Activated CD8-positive, alpha-beta T cell treated with anti-CD3 and anti-CD28 coated beads for 36 hours (primary cell): Measurements from ENCODE around the gene ADM2. TPM values are rescaled to one million over a fixed set of nuclear protein-coding genes. Genes with fewer than 3 reads are reported as not detected.

Experiments used
- ATAC-seq: fragments of 200-7000 bp; cut with Tn5 transposase; one replicate; pipeline ENCODE4 v1.10.0; 2021; ENCODE audit warnings: mild to moderate bottlenecking, moderate library complexity
- CTCF ChIA-PET: fragments of 350-600 bp; sonication (Branson Sonifier 250); formaldehyde crosslinking; loops from one replicate; lab custom pipeline; 2021; ENCODE audit warnings: antibody characterized with exemption; lab: Charles Lee
- POLR2A ChIA-PET: fragments of 350-600 bp; sonication (Branson Sonifier 250); formaldehyde crosslinking; loops from one replicate; lab custom pipeline; 2021; ENCODE audit warnings: antibody characterized with exemption; lab: Charles Lee
- DNase-seq: peaks from one replicate; pipeline ENCODE4 v3.0.0-alpha.2; 2020
- H3K27ac Mint-ChIP-seq: one replicate; pipeline ENCODE4 v1.8.0; 2021; ENCODE audit warnings: mild to moderate bottlenecking, mixed read lengths
- H3K27me3 Mint-ChIP-seq: one replicate; pipeline ENCODE4 v1.8.0; 2021; ENCODE audit warnings: mixed read lengths
- H3K36me3 Mint-ChIP-seq: one replicate; pipeline ENCODE4 v1.8.0; 2021; ENCODE audit warnings: low read depth, mixed read lengths
- H3K4me1 Mint-ChIP-seq: one replicate; pipeline ENCODE4 v1.8.0; 2021; ENCODE audit warnings: low read depth, mixed read lengths
- H3K4me3 Mint-ChIP-seq: one replicate; pipeline ENCODE4 v1.8.0; 2021; ENCODE audit warnings: mild to moderate bottlenecking, moderate library complexity, mixed read lengths
- H3K9me3 Mint-ChIP-seq: one replicate; pipeline ENCODE4 v1.8.0; 2021; ENCODE audit warnings: mixed read lengths
- intact Hi-C: fragments of 100-400 bp; cut with micrococcal nuclease; formaldehyde crosslinking; loops from one replicate; pipeline ENCODE4 v1.10.0; 2022
- total RNA-seq, 2 experiments: library from RNA; stranded (reverse); gene quantifications; one replicate each; pipeline ENCODE4 v1.2.3, GENCODE V29; 2021
- TF ChIP-seq, protein P1 (sequence below): fragments of 200-600 bp; IDR thresholded peaks from one replicate; pipeline ENCODE4 v1.8.0; 2022; ENCODE audit warnings: antibody characterized with exemption, mild to moderate bottlenecking

The ADM2 gene
- total RNA-seq, 2 experiments from 2014 or later, result 5.5 to 6.8 TPM

DNA sequence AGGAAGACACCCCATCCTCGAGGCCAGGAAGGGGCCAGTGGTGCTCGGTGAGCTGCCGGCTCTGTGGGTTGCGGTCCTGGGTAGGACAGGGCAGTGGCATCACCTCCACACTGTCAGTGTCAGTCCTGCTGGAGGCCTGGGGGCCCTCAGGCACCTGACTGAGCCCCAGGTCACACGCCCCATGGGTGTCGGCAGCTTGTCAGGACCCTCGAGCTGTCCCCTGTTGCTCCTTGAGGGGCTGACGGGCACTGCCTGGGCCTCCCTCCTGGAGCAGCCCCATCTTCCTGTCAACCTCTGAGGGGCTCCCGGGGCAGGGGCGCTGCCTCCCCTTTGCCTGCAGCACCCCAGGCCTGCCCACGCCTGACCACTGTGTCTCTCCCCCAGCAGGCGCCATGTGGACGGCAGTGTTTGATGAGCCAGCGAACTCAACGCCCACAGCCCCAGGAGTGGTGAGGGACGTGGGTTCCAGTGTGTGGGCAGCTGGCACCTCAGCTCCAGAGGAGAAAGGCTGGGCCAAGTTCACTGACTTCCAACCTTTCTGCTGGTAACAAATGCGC, 42.0 kb upstream of the ADM2 start:
- H3K36me3 Mint-ChIP-seq, result peaks cover 12% of the 10 kb centered on the region
- peaks cover 10% of the 10 kb centered on the region for H3K4me1 Mint-ChIP-seq
- H3K27me3 Mint-ChIP-seq, result no peaks in the 10 kb centered on the region
- ATAC-seq (no peak), DNase-seq (no peak)
- no peak overlapping the region for H3K27ac Mint-ChIP-seq
- CTCF ChIA-PET, result interaction anchor here (1.6 kb wide), 1 partner anchor 59 kb away, joined by 5 read pairs; no protein-coding TSS in a partner anchor
- TF ChIP-seq, protein P1, sequence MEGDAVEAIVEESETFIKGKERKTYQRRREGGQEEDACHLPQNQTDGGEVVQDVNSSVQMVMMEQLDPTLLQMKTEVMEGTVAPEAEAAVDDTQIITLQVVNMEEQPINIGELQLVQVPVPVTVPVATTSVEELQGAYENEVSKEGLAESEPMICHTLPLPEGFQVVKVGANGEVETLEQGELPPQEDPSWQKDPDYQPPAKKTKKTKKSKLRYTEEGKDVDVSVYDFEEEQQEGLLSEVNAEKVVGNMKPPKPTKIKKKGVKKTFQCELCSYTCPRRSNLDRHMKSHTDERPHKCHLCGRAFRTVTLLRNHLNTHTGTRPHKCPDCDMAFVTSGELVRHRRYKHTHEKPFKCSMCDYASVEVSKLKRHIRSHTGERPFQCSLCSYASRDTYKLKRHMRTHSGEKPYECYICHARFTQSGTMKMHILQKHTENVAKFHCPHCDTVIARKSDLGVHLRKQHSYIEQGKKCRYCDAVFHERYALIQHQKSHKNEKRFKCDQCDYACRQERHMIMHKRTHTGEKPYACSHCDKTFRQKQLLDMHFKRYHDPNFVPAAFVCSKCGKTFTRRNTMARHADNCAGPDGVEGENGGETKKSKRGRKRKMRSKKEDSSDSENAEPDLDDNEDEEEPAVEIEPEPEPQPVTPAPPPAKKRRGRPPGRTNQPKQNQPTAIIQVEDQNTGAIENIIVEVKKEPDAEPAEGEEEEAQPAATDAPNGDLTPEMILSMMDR, result no peak
- no peaks in the 10 kb centered on the region for H3K9me3 Mint-ChIP-seq
- POLR2A ChIA-PET, result interaction anchor here (0.7 to 1.7 kb wide), 2 partner anchors 34 to 87 kb away, joined by 3 to 8 read pairs; no protein-coding TSS in a partner anchor
- no peak overlapping the region for H3K4me3 Mint-ChIP-seq
- intact Hi-C loops, result no loop called here

DNA sequence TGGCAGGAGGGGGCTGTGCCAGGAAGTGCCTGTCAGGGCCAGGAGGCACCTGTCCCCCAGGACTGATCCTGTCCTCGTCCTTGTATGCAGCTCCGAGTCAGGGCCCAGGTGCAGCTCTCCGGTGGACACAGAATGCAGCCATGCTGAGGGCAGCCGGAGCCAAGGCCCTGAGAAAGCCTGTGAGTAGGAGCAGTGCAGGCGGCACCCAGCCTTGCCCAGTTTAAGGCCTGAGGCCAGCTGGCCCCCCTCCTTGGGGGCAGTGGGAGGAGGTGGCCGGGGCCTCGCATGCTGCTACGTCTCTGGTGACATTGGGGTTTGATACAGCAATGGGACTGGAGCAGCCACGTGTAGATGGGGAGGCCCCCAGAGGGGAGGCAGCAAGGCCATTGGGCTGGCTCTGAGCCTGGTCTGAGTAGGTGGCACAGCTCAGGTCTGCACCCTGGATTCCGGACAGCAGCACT, 41.4 kb upstream of the ADM2 start:
- H3K9me3 Mint-ChIP-seq, result no peaks in the 10 kb centered on the region
- CTCF ChIA-PET, result interaction anchor here (1.6 kb wide), 1 partner anchor 58 kb away, joined by 5 read pairs; no protein-coding TSS in a partner anchor
- intact Hi-C loops, result no loop called here
- H3K27ac Mint-ChIP-seq, result no peak overlapping the region
- H3K27me3 Mint-ChIP-seq, result no peaks in the 10 kb centered on the region
- DNase-seq (no peak), ATAC-seq (no peak)
- TF ChIP-seq, protein P1, result no peak
- H3K36me3 Mint-ChIP-seq, result peaks cover 12% of the 10 kb centered on the region
- POLR2A ChIA-PET, result interaction anchor here (0.7 to 1.7 kb wide), 2 partner anchors 33 to 86 kb away, joined by 3 to 8 read pairs; no protein-coding TSS in a partner anchor
- H3K4me3 Mint-ChIP-seq, result no peak overlapping the region
- peaks cover 15% of the 10 kb centered on the region for H3K4me1 Mint-ChIP-seq

DNA sequence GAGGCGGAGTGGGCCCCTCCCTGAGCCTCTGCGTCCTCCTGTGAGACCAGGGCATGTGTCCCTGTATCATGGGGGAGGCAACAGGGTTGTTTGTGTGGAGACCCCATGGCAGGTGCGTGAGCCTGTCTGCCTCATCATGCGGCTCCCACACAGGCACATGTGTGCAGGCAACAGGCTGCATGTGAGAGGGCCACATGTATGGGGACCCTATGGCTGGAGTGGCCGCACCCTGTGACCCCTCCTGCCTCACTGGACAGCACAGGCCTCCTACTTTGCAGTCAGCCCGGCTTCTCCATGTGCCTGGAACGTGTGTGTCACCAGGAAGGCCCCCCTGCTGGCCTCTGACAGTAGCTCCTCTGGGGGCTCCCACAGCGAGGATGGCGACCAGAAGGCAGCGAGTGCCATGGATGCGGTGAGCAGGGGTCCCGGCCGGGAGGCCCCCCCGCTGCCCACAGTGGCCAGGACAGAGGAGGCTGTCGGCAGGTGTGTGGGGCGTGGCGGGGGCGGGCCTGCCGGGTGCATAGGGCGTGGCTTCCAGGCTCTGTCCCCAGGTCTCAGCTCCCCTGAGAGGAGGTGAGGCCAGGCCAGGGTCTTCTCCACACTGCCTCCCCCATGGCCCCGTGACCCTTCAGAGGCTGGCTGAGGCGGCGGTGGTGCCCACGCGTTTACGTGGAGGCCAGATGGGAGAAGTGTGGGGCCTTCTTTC, 40.6 kb upstream of the ADM2 start:
- intact Hi-C loops, result no loop called here
- H3K9me3 Mint-ChIP-seq, result no peaks in the 10 kb centered on the region
- POLR2A ChIA-PET, result interaction anchor here (1.7 kb wide), 1 partner anchor 33 kb away, joined by 8 read pairs; no protein-coding TSS in a partner anchor
- peaks cover 9% of the 10 kb centered on the region for H3K36me3 Mint-ChIP-seq
- peak overlapping the region; percentile 20 for H3K27ac Mint-ChIP-seq
- H3K4me3 Mint-ChIP-seq, result no peak overlapping the region
- DNase-seq (no peak), ATAC-seq (no peak)
- CTCF ChIA-PET, result no interaction called here
- TF ChIP-seq, protein P1, result no peak
- H3K27me3 Mint-ChIP-seq, result no peaks in the 10 kb centered on the region
- peaks cover 23% of the 10 kb centered on the region for H3K4me1 Mint-ChIP-seq

DNA sequence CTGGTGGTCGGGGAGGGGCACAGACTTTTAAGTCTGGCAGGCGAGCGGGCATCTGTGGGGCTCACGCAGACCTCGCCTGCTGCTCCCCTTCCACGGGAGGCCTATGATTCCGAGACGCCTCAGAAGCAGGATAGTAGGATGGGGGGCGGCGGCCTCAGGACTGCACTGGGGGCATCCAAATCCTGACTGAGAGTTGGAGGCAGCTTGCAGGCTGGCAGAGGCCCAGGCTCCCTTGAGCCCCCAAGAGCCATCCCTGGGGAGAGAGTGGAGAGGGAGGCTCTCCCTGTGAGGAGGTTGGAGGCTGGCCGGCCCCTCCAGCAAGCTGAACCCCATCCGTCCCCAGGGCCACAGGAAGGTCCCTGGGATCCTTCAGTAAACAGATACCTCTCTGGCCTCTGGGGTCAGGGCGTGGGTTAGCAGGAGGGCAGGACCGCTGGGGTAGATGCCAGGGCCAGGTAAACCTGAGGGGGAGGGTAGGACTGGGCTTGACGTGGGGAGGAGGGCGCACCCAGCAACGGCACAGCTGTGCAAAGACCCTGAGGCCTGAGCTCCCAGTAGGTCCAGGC, 39.8 kb upstream of the ADM2 start:
- ChIA-PET POLR2A (interaction anchor here (0.6 kb wide), 1 partner anchor 220 kb away, joined by 3 read pairs; no protein-coding TSS in a partner anchor), CTCF (interaction anchor here (1.1 kb wide), 1 partner anchor 84 kb away, joined by 3 read pairs; no protein-coding TSS in a partner anchor)
- TF ChIP-seq, protein P1, result no peak
- Mint-ChIP-seq H3K4me3 (no peak overlapping the region), H3K27ac (peak overlapping the region; percentile 46), H3K9me3 (no peaks in the 10 kb centered on the region), H3K36me3 (peaks cover 12% of the 10 kb centered on the region), H3K27me3 (no peaks in the 10 kb centered on the region), H3K4me1 (peaks cover 26% of the 10 kb centered on the region)
- no peak for ATAC-seq
- no peak for DNase-seq
- intact Hi-C loops, result no loop called here
